HG03060 (cell line): Measurements from ENCODE around the gene HOXA2.

Source experiments
- ATAC-seq: cut with Tn5 transposase; IDR thresholded peaks from one replicate; pipeline ENCODE4 v1.9.1; 2021; ENCODE audit warnings: low read depth, moderate number of reproducible peaks; ENCODE audit not compliant: unreplicated experiment

The HOXA2 gene

DNA sequence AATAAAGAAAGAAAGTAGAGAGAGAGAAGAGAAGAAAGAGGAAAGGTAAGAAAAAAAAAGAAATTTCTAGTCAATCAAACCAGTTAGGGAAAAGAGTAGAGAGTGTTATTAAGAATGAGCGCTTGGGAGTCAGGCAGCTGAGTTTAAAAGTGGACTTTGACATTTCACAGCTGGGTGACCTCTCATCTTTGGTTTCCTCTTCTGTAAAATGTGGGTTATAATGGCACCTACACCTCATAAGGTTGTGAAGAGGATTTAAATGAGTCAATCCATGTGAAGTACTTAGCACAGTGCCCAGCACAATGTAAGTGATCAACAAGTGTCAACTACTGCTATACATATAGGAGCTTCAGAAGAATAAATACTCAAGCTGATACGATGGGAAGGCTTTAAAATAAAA is 18.8 kb downstream of the HOXA2 start:
- ATAC-seq = no peak

DNA sequence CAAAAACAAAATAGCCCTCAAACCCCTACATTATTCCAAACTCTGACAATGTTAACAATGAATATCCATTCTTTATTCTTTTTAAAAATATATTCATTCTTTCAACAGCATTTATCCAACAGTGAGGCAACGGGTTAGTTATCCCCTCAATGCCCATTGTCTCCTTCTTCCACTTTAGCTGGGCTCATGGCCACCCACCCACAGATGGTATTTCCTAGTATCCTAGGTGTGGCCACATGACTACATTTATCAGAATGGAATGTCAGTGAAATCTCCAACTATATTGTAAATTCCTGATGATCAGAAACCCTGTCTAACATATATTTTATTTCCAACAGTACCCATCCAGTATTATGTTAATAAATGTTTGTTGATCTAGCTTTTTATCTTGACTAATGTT is 20.3 kb downstream of the HOXA2 start:
- no peak for ATAC-seq

DNA sequence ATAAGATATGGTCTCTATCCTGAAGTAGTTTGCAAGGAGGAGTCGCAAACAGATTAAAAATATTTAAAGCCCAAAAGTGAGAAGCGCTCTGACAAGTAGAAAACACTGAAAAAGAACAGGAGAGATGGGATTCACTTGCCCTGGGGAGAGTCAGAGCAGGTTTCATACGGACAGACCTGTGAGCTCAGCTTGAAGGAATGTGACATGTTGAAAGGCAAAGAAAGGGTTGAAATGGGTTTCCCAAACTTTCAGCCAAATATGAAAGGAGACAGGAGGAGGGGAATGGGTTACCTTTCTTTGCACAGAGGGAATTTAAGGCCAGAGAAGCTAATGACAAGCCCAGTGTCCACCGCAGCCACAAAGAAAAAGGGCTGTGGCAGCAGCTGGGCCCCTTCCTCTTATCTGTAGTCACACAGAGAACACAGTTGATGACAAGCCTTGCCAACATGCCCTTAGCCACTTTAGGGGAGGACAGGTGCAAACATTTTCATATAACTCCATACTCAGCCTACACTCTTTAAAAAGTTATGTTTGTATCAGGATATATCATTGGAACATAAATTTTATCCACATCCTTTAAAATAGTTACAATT is 21.5 kb downstream of the HOXA2 start:
- ATAC-seq = no peak

DNA sequence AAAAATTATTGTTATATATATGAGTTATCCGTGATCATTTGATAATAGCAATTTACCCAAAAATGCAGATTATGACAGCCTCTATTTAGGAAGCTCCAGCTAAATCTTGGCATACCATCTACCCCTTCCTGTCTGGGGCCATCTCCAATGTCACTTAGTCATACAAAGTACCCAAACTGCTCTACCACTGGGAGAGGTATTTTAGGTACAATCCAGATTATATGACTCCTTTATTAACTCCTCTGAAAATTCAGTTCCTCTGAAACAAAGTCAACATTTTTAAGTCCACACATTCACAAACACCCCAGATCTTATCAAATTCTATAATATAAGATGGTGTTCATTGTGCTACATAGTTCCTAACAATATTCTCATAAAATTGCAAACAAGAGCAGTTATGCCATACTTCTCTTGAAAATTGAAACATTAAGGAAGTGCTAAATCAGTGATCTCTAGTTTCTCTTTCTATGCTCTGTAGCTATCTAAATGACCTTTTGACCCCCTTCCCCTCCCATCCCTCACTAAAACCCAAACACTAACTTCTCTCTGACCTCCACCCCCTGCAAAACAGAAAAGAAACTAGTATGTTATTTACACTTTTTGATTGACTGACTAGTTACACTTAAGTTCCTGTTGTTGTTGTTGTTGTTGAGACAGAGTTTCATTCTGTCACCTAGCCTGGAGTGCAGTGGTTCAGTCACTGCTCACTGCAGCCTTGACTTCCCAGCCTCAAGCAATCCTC is 23.1 kb downstream of the HOXA2 start:
- ATAC-seq = no peak

DNA sequence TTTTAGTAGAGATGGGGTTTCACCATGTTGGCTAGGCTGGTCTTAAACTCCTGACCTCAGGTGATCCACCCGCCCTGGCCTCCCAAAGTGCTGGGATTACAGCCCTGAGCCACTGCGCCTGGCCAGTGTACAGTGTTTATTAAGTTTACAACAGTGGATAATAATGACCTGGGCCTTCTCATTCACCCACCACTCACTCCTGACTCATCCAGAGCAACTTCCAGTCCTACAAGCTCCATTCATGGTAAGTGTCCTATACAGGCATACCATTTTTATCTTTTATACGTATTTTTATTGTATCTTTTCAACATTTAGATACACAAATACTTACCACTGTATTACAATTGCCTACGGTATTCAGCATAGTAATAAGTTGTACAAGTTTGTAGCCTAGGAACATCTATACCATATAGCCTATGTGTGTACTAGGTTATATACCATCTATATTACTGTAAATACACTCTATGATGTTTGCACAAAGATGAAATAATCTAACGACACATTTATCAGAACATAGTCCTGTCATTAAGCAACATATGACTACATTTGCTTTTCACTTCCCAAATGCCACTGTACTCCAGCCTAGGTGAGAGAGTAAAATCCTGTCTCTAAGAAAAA is 23.8 kb downstream of the HOXA2 start:
- ATAC-seq = no peak

DNA sequence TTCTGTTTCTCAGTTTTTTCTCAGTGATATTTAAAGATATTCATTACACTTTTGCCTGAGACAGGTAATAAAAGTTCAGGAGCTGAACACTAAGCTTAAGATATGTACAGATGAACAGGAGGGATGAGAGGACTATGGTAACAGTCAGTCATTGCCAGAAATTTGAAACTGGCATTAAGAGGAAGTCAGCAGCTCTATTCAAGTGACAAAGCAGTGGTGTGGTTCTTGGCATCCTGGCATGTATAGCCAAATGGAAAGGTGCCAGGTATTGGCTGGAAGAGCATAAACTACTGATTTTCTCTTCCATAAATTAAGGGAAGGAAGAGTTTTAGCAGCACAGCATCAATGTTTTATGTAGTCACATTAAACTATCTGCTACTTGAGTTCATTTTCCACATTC is 29.4 kb downstream of the HOXA2 start:
- no peak for ATAC-seq

DNA sequence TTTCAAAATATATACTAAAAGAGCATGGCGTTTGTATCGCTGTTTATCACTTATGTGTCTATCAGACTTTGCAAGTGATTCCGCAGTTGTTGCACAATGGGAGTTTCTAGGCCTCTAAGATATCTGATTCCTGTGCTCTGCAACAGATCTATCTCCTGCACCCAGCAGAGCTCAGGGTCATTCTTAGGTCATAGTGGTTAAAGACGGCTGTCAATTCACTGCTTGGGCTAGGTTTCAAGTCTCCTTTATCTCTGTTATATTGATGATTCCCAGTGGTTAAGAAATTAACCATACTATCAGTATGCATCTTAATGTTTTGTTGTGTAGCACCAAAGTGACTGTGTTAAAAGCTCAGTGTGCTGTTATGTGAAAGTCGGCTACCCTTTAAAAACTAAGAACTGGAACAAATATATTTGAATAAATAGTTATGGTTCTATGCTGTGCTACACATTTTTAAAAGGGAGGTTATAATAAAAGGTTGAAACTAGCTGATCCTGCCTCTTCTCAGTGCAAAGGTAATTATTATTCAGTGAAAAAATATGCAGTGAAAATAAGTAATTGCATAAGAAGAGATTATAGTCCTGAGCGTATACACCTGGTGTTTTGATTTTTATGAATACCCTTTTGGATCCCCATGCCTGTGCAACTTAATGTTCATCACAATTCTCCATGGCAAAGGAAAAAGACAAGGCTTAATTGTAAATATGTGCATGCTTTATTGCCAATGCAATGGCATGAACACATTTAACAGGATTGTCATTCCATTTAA is 30.7 kb downstream of the HOXA2 start:
- no peak for ATAC-seq

DNA sequence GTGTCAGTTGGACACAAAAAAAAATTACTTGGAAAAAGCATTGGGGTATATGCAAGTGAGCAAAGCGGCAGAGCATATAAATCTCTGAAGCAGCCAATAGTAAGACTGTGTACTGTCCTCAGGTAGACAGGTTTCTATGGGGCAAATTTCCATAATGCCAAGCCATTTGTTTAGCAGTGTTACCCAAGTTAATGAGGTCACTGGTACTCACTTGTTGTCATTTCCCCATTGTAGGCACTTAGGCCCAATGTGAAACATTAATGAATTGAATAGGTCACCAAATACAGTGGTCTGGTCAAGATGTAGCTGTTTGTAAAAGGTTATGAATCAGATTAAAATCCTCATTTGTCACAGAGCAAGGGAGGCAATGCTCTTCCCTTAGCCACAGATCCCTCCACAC is 34.2 kb downstream of the HOXA2 start:
- no peak for ATAC-seq

DNA sequence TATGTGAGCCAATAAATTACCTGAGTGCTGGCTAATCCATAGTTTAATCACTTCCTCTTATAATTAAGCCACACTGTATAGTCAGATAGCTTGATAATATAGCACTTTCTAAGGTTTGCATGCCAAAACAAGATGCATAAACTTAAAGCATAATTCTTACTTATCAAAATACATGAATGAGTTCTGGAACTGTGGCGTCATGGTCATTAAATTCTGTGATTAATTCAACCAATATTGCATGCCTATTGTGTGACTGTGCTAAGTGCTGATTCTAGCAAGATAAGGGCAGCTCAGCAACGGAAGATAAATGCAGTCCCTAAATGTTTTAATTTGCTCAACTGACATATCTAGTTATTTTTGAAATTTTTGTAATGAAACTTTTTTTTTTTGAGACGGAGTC is 36.3 kb downstream of the HOXA2 start:
- ATAC-seq = no peak

DNA sequence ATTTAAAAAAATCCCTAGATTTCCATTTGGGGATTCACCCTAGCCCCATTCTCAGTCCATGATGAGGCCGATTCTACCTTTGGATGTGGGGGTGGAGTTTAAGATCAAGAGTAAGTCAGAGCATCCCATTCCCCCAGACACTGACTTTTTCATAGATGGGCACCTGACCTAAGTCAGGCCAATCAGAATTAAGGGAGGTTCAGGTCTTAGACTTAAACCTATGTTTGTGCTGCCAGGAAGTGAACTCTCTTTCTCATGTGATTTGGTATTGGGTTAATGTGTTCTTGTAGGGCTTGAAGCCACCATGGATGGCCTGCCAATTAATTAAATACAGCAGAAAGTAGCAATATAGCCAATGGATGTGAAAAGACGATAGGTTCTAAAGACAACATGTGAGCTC is 36.8 kb downstream of the HOXA2 start:
- ATAC-seq = no peak

DNA sequence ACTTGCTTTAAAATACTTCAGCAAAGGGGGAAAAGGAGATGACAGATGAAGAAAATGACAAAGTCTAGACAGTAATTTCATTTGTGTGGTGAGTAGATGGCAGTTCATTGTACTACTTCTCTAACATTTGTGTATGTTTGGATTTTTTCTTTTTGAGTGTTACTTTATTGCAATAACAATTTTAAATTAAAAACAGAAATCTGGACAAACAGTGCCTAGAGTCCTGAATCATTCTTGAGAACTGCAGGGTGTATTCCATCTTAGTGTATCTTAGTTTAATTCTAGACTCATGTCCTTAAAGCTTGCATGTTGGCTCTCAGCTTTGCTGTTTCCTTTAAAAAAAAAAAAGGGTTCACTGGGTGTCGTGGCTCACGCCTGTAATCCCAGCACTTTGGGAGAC is 37.8 kb downstream of the HOXA2 start:
- ATAC-seq = no peak

DNA sequence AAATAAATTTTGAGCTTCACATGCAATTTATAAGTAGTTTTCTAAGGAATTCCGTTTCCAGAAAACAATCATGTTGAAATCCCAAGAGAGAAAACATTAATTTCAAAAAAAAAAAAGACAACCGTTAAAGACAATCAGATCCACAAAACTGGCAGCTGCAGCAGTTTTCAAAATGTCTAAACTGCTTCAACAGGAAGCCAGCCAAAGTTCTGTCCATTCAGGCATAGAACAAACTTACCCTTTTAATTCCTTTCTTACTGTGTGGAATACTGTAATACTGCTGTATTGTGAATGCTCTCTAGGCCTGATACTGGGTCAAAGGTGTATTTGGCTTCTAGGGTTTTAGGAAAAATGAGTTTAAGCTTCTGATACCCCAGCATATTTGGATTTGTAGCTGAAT is 38.3 kb downstream of the HOXA2 start:
- no peak for ATAC-seq

DNA sequence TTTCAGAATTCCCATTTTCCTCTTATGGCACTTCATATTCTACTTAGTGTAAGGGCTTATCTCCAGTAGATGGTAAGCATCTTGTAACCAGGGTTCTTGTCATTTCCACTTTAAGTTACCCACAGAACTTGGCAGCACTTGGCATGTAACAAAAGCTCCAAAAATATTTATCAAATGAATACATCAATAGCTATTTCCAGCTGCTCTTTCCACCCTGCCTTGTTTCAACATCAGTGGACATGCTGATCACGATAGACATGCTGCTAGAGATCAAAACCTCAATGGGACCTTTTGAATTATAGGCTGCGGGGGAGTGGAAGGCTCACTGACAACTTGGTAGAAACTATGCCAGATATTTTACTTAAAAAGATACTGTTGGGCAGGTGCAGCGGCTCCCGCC is 39.5 kb downstream of the HOXA2 start:
- ATAC-seq = no peak

DNA sequence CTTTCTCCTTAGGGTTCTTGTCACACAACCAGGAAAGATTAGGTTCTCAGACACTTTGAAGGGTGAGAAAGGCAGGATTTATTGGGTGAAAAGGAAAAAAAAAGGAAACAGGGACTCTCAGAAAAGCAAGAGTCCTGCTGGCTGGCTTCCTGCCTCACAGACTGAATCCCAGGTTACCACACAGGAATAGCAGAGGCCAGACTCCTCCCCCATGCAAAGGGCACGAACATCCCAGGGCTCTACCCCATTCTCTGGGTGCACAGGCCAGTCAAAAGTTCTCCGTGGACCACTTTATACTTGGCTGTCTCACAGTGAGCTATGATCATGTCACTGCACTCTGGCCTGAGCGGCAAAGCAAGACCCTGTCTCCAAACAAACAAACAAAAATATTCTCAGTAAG is 49.3 kb downstream of the HOXA2 start:
- no peak for ATAC-seq

DNA sequence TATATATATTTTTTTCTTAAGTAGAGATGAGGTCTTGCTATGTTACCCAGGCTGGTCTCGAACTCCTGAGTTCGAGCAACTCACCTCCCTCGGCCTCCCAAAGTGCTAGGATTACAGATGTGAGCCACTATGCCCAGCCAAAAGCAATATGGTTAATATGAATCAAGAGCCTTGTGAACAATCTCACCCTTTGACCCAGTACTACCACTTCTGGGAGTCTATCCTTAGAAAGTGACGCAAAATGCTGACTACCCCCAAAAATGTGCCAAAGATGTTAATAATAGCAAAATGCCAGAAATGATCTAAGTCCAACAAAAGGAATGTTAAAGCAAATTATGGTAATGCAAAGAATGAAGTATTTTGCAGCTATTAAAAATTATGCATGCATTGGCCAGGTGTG is 51.0 kb downstream of the HOXA2 start:
- no peak for ATAC-seq
